GM23338 (cell line): ENCODE measurements around the gene ADCY3.

ENCODE experiments used
- EZH2 ChIP-seq: fragments of 200-600 bp; sonication (generic); IDR thresholded peaks from one replicate; pipeline ENCODE4 v1.8.0; 2017; ENCODE audit warnings: antibody characterized with exemption, mild to moderate bottlenecking, low read depth; ENCODE audit not compliant: unreplicated experiment
- EZH2phosphoT487 ChIP-seq: fragments of 200-600 bp; sonication (generic); IDR thresholded peaks from one replicate; pipeline ENCODE4 v1.8.1; 2018; ENCODE audit warnings: antibody characterized with exemption; ENCODE audit not compliant: unreplicated experiment
- JUNB ChIP-seq: IDR thresholded peaks from one replicate; pipeline ENCODE4 v1.6.1; 2016; ENCODE audit warnings: antibody characterized with exemption; ENCODE audit not compliant: unreplicated experiment
- POLR2AphosphoS5 ChIP-seq: IDR thresholded peaks from 2 replicates; pipeline ENCODE4 v1.6.1; 2016; ENCODE audit warnings: antibody characterized with exemption, low read depth
- TF ChIP-seq, protein P1 (sequence below), 2 experiments: fragments of 200-600 bp in 1 of 2; sonication (generic) in 1 of 2; conservative IDR thresholded peaks; 2 replicates each; pipeline versions ENCODE4 v1.5.1 to v1.6.1; 2016 to 2017; ENCODE audit warnings: antibody characterized with exemption in 2 of 2, low read depth in 2 of 2, mild to moderate bottlenecking in 2 of 2, moderate library complexity in 1 of 2
- TF ChIP-seq, protein P2 (sequence below): IDR thresholded peaks from 2 replicates; pipeline ENCODE4 v1.6.1; 2016; ENCODE audit warnings: antibody characterized with exemption
- TF ChIP-seq, protein P3 (sequence below): IDR thresholded peaks from one replicate; pipeline ENCODE4 v1.6.1; 2018; ENCODE audit warnings: antibody characterized with exemption; ENCODE audit not compliant: unreplicated experiment

DNA sequence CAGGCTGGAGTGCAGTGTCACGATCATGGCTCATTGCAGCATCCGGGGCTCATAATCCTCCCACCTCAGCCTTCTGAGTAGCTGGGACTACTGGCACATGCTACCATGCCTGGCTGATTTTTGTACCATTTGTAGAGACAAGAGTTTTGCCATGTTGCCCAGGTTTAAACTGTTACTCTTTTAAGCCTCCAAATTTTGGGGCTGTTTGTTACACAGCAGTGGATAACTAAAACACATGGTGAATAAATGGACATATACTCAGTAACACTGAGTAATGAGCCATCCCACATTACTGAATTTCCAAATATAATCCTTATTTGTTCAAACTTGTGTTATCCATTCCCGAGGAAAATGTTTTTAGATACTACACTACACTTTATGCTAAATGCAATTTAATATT is 9.8 kb downstream of the ADCY3 start:
- TF ChIP-seq, protein P1, sequence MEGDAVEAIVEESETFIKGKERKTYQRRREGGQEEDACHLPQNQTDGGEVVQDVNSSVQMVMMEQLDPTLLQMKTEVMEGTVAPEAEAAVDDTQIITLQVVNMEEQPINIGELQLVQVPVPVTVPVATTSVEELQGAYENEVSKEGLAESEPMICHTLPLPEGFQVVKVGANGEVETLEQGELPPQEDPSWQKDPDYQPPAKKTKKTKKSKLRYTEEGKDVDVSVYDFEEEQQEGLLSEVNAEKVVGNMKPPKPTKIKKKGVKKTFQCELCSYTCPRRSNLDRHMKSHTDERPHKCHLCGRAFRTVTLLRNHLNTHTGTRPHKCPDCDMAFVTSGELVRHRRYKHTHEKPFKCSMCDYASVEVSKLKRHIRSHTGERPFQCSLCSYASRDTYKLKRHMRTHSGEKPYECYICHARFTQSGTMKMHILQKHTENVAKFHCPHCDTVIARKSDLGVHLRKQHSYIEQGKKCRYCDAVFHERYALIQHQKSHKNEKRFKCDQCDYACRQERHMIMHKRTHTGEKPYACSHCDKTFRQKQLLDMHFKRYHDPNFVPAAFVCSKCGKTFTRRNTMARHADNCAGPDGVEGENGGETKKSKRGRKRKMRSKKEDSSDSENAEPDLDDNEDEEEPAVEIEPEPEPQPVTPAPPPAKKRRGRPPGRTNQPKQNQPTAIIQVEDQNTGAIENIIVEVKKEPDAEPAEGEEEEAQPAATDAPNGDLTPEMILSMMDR (conservative IDR thresholded peaks at IDR 0.05; ENCODE audit: low read depth in 2 of 2) = no peak
- TF ChIP-seq EZH2phosphoT487 = no peak
- no peak for TF ChIP-seq EZH2
- no peak for TF ChIP-seq JUNB
- TF ChIP-seq, protein P2, sequence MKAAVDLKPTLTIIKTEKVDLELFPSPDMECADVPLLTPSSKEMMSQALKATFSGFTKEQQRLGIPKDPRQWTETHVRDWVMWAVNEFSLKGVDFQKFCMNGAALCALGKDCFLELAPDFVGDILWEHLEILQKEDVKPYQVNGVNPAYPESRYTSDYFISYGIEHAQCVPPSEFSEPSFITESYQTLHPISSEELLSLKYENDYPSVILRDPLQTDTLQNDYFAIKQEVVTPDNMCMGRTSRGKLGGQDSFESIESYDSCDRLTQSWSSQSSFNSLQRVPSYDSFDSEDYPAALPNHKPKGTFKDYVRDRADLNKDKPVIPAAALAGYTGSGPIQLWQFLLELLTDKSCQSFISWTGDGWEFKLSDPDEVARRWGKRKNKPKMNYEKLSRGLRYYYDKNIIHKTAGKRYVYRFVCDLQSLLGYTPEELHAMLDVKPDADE = no peak
- TF ChIP-seq, protein P3, sequence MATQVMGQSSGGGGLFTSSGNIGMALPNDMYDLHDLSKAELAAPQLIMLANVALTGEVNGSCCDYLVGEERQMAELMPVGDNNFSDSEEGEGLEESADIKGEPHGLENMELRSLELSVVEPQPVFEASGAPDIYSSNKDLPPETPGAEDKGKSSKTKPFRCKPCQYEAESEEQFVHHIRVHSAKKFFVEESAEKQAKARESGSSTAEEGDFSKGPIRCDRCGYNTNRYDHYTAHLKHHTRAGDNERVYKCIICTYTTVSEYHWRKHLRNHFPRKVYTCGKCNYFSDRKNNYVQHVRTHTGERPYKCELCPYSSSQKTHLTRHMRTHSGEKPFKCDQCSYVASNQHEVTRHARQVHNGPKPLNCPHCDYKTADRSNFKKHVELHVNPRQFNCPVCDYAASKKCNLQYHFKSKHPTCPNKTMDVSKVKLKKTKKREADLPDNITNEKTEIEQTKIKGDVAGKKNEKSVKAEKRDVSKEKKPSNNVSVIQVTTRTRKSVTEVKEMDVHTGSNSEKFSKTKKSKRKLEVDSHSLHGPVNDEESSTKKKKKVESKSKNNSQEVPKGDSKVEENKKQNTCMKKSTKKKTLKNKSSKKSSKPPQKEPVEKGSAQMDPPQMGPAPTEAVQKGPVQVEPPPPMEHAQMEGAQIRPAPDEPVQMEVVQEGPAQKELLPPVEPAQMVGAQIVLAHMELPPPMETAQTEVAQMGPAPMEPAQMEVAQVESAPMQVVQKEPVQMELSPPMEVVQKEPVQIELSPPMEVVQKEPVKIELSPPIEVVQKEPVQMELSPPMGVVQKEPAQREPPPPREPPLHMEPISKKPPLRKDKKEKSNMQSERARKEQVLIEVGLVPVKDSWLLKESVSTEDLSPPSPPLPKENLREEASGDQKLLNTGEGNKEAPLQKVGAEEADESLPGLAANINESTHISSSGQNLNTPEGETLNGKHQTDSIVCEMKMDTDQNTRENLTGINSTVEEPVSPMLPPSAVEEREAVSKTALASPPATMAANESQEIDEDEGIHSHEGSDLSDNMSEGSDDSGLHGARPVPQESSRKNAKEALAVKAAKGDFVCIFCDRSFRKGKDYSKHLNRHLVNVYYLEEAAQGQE = no peak
- TF ChIP-seq POLR2AphosphoS5 = no peak
